KG1 (cell line): ENCODE results near the gene RASL12.
"Not testable (repeated sequence)": the region's sequence is repeated elsewhere in the genome, so short reads cannot be mapped to it uniquely, and the experiment has no call there.

Experiments
- DNase-seq: peaks from one replicate; lab custom pipeline; 2025; lab: John Stamatoyannopoulos, UW

The RASL12 gene

DNA sequence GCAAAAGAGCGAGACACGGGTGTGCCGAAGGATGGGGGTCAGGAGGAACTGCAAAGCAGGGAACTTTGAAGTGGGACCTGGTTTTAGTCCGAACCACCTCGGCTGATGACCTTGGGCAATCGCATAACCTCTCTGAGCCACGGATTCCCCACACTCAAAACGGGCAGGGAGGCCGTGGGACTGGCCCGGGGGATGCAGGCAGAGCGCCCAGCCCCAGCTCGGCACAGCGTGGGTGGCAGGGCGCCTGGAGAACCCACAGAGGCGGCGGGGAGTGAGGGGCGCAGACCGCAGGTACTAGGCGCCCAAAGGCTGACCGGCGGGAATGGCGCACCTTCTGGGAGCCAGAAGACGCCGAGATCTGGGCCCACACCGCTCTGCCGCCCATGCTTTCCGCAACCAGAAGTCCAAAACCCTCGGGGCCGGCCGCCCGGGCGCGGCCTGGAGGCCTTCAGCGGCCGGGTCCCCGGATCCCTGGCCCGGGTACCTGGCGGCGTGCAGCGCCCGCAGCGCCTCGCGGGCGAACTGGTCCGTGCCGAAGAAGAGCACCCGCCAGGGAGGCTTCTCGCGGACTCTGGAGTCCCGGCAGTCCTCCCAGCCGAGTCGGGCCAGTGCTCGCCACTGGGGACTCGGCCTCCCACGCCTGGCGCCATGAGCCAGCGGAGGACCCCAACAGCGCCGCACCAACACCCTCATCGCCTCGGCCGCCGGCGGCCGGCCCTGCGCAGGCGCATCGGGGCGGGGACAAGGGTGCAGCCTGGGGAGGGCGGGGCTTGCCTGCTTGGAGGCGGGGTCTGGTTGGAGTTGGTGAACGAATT is 38.7 kb downstream of the RASL12 start, which contains the start of gene MTFMT:
TSS of gene MTFMT (minus strand) at position 719 of the 815 bp plus-strand sequence. CDS start at position 693, 26 bp downstream.
- DNase-seq = peak; percentile 79

DNA sequence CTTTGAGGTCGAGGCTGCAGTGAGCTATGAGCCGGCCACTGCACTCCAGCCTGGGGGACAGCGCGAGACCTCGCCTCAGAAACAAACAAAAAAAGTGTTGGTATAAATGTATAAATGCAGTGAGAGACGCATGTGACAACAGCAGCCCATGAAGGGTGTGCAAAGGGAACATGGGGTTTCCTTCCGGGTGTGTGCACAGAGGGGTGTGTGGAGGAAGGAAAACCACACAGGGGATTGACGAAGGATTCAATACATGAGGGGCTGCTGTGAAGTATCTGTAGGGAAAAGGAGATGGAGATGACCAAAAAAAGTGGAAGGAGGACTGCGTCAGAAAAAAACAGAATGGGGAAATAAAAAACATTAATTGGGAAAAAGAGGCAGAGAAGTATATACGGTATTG is 39.5 kb downstream of the RASL12 start:
- no peak for DNase-seq

- DNase-seq = no peak
Measured at GRCh38 chr15:65027593-65027992, 40.2 kb downstream of the RASL12 start.

DNA sequence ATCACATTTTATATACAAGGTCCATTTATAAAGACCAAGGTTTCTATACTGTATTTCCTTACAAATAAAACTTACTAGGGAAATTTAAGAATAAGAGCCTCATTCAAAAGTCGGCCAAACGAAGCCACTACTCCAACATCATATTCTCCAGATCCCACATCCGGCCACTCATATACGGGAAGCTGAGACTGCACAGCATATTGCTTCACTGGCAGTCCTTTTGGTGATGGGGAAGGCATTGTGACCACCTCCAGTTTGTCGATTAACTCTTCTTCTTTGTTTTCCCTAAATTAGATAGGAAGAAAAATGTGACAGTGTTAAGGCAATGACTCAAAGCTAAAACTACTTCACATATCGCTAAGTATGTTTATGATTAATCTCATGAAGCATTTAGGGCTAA is 41.0 kb downstream of the RASL12 start:
- no peak for DNase-seq

GRCh38 chr15:65021488-65021887 is 46.3 kb downstream of the RASL12 start:
- DNase-seq = no peak

GRCh38 chr15:65020419-65020818 is 47.4 kb downstream of the RASL12 start:
- DNase-seq = no peak

- not testable (repeated sequence) for DNase-seq
Measured at GRCh38 chr15:65011198-65011597, 56.6 kb downstream of the RASL12 start.

DNA sequence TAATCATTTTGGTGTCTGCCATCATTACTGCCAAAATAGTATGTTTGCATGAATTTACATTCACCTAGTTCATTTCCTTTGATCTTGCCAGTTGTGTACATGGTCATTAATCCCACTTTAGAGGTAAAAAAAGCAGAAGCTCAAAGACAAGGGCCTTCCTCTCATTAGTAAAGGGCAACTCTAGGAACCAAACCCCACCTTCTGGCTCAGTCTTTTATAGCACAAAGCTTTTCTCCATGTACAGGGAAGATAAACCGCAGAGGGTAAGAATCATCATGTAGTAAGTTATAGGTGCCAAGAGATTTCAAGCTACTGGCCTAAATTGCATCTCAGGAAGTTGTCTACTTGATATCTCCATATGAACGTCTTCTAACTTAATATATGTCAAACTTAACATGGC is 58.8 kb downstream of the RASL12 start:
- no peak for DNase-seq

DNA sequence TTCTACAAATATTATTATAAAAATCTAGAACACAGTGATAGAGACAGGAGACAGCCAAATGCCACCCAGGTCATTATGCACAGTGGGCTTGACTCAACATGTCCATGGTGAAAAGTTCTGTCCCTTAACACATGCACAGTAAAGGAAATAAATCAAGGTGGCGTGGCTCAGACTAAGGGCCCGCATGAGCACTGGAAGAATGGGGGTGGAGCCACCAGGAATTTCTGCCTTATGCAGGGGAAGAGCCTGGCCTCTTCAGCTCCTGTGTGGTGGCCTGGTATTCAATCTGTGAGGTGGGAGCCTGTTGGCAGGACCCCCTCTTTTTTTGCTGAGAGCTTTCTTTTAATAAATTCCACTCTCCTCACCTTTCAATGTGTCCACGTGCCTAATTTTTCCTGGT is 60.9 kb downstream of the RASL12 start:
- DNase-seq = no peak

DNA sequence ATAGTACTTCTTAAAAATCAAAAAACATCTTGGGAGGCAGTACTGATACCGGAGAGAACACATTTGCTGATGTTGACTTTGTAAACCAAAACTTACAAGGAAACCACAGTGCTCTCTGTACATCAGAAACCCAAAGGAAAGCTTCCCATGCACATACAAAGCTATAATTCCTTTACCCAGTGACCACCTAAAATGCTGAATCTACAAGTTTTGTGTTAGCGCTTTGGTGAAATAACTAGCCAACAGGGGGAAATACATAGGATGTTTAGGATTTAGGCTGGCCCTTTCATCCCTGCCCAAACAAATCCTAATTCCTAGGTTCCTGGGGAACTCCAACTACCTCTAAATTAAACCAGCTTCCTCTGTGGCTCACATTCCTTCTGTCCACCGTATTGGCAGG is 62.8 kb downstream of the RASL12 start:
- DNase-seq = no peak
